NCI-H748 (cell line): Measurements from ENCODE around the gene PRRX1.

Experiments used
- DNase-seq: peaks from one replicate; lab custom pipeline; 2025; ENCODE audit not compliant: unreplicated experiment; lab: John Stamatoyannopoulos, UW

Gene PRRX1

DNA sequence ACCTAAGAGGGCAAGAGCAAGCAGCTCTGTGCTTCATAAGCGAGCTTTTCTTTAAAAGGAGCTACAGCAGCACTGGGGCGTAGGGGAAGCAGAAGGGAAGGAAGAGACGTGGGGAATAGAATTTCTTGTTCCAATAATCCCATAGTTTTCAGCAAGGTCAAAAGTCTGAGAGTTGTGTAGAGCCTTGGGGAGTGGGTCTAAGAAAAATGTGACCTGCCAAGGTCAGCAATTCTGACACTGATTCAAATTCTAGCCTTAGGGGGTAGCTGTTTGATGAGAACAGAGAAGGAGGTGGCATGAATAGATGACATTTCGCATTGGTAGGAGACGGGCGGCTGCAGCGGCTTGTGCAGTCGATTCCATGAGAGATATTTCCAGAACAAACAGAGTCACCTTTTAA, 22.4 kb downstream of the PRRX1 start:
- DNase-seq: no peak

DNA sequence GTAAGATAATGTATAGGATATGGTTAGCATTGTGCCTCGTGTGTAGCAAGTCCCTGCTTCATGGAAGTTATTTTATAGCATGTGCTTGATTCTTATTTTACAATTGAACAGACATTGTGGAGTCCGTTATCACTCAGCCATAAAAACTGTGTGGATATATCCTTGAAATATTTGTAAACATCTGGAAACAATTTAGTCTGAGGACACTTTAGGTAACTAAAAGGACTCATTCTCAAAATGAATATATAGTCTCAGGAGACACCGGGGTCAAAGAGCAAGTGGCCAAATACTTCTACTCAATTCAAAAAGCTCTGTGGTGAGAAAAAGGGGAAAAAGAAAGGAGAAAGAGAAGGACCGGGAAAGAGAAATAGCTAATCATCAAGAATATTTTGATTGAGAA, 23.7 kb downstream of the PRRX1 start:
- DNase-seq: no peak

DNA sequence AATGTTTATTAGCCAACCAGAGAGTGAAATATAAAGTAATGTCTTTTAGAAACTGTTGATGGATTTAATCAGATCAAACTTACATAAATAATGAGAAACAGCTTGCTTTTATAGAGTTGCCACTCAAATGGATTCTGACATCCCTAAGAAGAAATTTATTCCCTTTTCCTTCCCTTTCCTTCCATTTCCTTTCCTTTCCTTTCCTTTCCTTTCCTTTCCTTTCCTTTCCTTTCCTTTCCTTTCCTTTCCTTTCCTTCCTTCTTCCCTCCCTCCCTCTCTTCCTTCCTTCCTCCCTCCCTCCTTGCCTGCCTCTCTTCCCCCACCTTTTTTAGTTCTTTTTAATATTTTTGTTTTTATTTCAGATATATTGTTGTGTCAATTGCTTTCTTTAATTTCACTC, 27.3 kb downstream of the PRRX1 start:
- DNase-seq: no peak

DNA sequence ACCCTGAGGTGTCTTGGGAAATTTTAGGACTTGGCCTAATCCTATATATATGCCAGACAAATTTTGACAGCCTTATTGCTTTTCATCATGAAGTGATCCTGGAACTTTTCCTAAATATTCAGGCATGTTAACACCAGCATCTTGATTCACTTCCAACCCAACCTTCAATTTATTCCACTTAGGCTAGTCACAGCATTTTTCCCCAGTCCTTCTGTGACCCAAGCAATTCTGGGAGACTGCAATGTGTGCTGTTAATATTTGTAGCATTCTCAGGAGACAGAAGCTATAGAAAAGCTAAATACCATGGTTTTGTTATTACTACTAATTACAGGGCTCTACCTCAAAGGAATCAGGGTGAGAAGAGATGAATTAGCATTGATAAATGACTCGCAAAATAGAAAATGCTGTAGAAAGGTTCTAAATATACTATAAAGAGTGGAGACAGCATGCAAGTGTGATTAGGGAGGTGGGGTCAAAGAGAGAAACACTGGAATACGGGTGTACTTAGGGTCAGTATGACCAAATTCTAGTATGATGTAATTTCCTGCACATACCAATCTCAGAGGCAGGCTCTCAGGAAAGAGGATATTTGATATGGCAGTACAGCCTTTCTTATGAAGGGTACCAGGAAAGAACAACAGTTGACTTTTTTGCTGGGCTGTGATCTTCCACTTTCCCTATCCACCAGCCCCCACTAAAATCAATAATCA, 29.1 kb downstream of the PRRX1 start:
- no peak for DNase-seq

DNA sequence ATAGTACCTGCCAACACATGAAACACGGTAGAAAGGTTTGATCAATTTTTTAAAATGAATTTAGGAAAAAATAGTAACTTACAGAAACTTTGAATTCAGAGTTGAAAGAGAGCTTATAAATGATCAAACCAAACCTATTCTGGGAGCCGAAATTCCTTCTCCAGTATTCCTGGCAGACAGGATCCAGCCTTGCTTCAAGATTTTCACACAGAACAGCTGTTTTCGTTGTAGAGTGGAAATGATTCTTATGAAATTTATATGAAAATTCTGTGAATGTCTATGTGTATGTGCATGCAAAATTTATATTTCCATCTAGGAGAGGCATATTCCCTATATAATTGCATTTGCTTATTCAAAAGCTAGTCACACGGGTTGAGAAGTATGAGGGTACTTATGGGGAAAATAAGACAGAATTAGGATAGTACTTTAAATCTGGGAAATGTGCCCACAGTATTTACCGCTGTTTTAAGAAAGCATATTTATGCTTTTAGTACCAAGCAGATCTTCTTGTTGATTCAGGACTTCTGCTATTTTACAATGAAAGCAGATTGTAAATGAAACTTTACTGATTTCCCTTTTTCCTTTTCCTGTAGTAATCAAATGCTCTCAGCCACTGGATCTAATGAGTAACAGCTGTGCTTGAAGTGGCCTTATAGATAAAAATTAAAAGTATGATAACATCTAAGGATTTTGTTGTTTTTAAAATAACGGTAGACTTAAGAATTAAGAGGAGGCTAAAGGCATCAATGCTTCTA, 30.4 kb downstream of the PRRX1 start:
- no peak for DNase-seq

DNA sequence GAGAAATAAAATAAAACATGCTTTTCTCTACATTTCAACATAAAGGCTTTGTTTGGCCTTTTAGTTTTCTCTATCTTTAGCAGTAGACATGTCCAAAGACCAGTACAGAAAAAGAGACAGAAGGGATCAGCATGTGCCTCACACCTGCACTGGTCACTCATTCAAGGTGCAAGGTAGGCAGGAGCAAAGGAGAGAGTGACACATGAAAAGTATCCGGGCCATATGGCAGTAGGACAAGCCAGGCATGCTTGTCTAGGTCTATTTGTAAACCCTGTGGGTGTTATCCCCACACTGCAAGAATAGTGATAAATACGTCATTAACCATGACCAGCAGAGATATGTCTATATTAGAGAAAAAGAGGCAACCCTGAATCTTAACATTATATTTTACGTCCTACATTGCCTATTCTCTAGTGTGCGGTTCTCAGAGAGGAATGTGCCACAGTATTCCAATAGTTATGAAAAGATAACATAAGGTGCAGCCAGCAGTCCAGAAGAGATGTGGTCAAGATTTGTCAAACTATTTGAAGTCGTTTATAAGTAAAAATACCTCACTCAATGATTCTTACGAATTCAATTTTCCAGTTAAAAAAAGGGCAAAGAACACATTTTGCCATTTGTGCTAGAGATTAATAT, 32.1 kb downstream of the PRRX1 start:
- DNase-seq: no peak

DNA sequence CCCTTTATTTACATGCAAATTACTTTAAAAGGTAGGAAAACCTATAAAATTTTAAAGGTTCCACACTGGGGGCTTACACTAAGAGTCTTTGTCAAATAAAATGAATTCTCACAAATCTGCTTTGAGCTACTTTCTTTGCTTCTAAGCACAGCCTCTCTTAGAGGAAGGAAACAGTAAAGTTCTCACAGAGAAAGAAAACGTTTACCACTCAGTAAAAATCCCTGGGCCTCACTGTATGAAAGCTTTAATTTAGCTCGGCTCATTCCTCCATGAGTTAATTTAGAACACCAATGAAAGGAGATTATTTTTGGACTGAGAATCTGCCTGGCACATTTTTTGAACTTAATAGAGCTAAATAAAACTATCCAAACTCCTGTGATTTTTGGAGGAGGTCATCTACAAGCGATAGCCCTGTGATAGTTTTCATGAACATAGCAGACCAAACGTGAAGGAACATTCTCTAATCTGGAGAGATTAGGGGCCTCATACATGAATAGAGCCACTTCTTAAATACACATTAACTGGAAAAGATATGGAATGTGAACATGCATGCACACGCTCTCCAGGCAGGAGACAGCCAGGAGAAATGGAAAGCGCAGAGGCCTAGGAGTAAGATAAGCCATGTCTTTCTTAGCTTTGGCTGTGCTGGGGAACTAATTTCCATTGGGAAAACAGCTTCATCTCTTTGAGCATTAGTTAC, 32.8 kb downstream of the PRRX1 start:
- no peak for DNase-seq

DNA sequence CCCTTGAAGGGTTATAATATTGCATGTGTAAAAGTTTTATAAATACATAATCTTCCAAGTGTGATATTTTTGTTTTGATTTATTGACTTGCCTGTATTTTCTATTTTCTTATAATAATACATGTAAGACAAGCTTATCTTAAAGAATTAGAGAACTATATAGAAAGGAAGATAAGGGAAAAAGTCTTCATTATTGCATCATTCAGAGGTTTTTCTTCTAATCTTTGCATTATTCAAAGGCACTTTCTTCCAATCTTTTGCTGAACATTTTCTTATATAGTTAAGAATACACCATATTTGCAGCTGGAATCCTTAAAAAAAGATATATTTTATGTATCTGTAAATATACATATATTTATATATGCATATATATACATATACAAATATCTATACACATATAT, 33.4 kb downstream of the PRRX1 start:
- no peak for DNase-seq

DNA sequence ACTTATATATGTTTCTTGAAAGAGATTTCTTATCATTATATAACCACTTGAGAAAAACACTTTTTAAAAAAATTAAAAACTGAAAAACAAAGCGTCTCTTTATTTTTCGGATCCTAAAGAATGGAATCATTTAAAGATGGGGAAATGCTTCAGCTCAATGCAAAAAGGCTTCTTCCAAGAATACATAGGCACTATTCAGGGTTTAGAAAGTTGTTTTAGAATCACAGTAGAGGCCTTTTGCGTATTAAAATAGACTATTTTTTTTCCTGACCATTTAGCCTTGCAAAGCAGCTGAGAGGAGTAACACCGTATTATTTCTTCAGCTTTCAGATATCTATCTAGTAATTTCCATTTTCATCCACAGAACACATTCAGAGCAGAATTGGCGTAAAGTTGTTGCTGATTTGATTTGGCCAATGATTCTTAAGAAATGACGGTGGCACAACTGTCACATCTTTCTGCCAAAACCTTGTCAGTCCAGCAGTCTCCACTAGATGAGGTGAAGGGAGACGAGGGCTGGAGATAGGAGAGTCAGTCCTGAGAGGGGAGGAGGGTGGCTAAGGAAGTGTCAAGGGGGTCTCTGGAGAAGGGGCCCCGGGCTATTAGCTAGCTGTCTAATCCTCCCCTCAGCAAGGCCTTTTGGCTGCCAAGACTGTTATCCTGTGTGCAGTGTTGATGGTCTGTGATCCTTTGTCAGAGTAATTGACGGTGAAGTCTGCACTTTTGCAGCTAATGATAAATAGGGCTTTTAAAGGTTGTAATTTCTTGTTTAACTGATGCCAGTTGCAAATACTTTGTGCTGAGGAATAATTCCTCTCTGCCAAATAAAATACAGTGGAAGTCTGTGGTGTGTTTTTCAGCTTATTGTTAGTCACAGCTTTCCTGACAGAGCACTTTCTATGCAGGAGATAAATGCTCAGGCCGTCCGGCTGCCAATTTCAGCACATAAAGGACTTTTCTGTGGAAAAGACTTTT, 34.7 kb downstream of the PRRX1 start:
- DNase-seq: no peak

DNA sequence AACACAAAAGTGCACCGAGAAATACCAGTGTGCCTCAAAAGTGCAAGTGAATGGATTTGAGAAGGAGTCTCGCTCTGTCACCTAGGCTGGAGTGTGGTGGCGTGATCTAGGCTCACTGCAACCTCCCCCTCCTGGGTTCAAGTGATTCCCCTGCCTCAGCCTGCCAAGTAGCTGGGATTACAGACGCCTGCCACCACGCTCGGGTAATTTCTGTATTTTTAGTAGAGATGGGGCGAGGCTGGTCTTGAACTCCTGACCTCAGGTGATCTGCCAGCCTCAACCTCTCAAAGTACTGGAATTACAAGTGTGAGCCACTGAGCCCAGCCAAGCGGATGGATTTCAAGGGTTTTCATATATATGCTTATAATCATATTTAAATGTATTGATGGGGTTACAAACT, 35.8 kb downstream of the PRRX1 start:
- DNase-seq: no peak

DNA sequence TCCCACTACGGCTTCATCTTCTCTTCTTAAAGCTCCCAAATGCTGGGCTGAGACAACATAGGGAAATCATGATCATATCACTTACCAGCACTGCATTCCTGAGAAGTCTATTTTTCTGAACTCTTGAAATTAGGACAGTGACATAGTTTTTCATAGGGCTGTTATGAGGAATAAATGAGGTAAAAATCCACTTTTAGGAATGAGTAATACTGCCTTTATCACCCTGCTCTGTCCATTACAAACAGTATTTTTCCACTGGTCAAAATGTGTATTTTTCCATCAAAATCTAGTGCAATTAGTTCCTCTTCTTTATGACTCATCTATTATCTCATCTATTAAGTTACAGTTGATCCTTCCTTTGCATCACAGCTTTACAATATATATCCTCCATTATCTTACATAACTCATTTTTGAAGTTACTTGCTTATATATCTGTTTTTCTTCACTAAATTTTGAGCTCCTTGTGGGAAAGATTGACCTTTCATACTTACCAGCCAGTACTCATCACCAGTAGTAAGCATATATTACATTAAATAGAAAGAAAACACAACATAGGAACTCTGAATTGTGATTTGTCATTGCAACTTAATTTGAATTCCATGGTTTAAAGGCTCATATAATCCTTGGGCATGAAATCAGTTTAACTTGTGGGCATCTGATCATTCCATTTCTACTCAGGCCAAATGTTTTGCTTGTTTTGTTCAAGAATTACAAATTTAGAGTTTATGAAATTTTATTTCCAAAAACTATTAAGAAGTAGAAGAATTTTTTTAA, 37.1 kb downstream of the PRRX1 start:
- no peak for DNase-seq

DNA sequence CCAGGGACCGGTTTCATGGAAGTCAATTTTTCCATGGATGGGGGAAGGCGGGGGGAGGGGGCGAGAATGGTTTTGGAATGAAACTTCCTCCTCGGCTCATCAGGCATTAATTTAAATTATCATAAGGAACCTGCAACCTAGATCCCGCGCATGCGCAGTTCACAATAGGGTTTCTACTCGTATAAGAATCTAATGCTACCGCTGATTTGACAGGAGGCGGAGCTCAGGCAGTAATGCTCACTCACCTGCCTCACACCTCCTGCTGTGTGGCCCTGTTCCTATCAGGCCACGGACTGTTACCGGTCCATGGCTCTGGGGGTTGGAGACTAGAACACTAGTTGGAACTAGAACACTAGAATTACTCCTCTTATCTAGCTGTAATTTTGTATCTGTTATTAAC, 38.0 kb downstream of the PRRX1 start:
- DNase-seq: no peak

DNA sequence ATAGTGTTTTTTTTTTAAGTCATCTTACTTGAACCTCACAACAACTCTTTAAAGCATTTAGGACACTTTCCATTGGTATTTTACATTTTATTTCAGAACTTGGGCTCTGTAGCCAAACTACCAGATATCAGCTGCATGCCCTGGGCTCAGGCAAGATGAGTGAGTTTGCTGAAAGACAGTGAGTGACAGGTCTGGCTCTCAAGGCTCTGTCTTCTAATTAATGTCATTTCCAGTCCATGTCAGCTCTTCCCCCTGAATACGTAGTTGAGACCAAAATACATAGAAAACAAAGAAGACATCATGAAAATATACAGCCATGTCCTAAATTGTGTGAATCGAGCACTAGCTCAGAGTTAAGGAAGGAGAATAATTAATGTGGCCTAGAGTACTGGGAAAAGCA, 39.7 kb downstream of the PRRX1 start:
- DNase-seq: no peak

DNA sequence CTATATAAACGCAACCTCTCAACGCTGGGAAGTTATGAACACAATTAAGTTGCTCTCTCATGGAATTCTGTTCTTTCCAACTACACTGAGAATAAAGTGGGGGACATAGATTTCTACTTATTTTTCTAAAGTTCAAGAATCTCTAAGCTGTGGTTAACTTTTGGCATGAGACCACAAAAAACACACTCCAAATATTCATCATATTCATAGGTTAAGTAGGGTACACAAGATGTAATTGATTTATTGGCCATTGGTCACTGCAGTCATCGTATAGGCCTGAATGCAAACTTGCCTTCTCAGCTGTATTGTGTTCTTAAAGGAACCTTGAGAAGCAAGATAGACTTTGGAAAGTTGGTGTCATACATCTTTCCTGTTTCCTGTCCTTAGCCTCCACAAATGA, 40.3 kb downstream of the PRRX1 start:
- no peak for DNase-seq

DNA sequence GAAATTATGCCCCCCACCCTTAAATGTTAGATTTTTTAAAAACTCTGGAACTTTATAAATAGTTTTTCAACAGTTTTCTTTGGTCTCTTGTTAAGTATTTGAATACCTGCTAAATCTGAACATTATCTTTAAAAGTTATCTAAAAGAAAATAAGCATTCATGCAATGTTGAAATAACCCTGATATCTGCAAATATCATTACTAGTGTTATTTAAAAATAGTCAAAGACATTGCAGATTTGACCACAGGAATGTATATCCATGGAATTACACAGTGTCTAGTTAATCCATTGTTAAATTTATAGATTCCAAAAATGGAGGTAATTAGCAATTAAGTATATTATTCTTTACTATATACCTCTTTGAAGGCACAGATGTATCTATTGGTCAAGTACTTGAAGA, 42.0 kb downstream of the PRRX1 start:
- DNase-seq: no peak

DNA sequence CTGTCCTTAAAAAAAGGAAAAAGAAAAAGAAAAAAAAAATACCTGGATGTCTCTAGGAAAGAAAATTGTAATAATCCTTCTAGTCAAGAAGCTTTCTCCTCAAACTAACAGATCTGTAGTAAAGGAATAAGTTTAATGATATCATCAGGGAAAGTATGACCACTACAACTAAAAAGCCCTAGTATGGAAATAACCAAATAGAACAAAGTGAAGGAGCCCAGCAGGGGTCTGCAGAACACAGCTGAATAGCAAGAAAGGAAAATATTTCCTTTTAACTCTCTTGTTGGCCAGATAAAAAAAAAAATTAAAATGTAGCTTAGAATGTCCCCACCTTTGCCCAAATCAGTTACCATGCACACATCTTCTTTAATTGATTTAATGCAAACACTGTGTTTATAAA, 43.2 kb downstream of the PRRX1 start:
- DNase-seq: no peak

DNA sequence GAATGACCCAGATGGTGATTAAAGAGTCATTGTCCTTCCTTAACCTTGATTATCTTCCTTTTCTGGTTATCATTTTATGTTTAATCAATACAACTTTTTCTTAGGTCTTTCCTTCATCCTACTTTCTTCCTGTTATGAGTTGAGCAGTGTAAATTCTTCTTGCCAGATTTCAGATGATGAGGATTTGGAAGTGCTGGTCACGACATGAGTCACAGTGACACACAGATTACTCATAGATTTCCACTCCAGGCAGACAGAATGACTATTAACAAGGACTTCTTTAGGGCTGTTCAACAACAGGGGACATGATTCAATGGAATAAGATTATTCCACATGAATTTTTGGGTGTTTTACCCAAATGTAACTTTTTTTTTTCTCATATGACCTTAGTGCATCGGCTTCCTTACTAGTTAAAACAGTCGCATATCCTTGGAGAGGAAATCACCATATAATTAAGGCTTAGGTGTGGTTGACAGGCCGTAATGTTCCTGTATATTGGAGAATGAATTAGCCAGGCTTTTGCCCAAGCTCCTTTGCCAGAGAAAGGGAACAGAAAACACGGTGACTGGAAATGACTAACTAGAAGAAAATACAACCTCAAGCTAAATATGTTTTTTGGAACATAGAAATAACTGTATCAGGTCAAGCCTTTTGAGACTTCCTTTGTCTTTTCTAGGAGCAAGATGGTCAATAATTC, 44.2 kb downstream of the PRRX1 start:
- no peak for DNase-seq

DNA sequence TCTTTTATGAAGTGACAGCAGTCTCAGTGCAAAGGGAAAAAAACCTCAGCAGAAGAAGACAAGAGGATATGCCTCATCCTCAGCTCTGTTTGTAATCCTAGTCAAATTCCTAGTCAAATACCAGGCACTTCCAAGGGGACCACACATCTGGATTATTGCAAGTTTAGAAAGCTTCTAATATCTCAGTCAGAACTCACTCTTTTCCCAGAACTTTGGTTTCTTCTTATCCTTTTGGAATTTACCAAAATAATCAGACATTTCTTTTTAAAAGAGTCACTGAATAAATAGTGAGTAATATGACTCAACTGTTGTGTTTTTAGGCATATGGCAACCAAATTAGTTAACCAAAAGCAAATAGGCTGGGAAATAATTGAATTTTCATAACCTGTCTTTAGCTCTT, 47.8 kb downstream of the PRRX1 start:
- no peak for DNase-seq

DNA sequence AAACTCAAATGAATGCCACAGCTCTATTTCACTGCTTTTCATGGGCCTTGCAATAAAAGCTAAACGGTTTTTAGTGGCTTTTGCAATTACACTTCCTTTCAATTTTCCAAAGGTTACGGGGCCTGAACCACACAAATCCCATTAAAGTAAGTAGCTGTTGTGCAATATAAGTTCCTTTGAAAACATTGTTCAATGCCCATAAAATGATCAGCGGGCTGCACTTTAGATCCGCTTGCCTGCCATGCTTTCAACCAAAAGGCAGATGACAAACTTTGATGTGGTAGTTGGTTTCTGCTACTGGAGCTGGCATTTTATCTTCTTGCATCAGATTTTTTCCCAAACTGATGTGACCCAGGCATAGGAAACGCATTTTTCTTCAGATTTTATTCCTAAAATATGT, 50.2 kb downstream of the PRRX1 start:
- DNase-seq: no peak
